ENCODE measurements around the gene TTLL10. TPM values are rescaled to one million over a fixed set of nuclear protein-coding genes. Genes with fewer than 3 reads are reported as not detected.

The TTLL10 gene
- total and polyA plus RNA-seq, 2 experiments from 2014 or later: 0.45 TPM; not detected in 1

DNA sequence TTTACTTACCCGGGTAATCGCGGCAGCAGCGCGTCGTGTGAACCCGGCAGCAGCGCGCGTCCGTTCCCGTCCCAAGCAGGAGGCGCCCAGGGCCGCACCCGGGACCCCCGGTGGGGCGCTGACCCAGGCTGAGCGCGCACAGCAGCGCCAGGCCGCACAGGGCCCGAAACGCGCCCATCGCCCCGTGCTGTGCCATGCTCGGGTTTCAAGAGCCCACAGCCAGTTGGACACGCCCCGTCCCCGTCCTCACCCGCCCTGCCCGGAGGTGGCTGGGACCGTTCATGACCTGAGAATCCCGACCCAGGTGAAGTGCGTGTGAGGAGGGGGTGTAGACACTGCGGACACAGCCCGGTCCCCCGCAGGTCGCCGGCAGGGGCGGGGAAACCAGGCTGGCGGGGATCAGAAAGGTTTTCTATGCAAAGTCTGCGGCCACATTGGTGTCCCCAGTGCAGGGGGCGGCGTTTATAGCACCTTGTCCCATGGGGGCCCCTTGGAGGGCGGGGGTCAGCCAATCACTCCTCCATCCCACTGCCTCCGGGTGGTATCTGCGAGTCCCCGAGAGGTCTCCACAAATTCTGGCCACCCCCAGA lies 32.8 kb downstream of the TTLL10 start, which contains the start of gene TNFRSF18 (continued):
- TF ChIP-seq, protein P1, sequence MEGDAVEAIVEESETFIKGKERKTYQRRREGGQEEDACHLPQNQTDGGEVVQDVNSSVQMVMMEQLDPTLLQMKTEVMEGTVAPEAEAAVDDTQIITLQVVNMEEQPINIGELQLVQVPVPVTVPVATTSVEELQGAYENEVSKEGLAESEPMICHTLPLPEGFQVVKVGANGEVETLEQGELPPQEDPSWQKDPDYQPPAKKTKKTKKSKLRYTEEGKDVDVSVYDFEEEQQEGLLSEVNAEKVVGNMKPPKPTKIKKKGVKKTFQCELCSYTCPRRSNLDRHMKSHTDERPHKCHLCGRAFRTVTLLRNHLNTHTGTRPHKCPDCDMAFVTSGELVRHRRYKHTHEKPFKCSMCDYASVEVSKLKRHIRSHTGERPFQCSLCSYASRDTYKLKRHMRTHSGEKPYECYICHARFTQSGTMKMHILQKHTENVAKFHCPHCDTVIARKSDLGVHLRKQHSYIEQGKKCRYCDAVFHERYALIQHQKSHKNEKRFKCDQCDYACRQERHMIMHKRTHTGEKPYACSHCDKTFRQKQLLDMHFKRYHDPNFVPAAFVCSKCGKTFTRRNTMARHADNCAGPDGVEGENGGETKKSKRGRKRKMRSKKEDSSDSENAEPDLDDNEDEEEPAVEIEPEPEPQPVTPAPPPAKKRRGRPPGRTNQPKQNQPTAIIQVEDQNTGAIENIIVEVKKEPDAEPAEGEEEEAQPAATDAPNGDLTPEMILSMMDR (conservative IDR thresholded peaks at IDR 0.05; ENCODE audit: low read depth in 2 of 2): no peak
- TF ChIP-seq EZH2phosphoT487 (IDR thresholded peaks at IDR 0.05; ENCODE audit: unreplicated experiment) (no peak), CREB1 (CRISPR knock-in tag; IDR thresholded peaks at IDR 0.05; ENCODE audit: low read depth) (no peak), ZNF114 (CRISPR knock-in tag; IDR thresholded peaks at IDR 0.05) (no peak)
- TF ChIP-seq, protein P2, sequence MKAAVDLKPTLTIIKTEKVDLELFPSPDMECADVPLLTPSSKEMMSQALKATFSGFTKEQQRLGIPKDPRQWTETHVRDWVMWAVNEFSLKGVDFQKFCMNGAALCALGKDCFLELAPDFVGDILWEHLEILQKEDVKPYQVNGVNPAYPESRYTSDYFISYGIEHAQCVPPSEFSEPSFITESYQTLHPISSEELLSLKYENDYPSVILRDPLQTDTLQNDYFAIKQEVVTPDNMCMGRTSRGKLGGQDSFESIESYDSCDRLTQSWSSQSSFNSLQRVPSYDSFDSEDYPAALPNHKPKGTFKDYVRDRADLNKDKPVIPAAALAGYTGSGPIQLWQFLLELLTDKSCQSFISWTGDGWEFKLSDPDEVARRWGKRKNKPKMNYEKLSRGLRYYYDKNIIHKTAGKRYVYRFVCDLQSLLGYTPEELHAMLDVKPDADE (IDR thresholded peaks at IDR 0.05): no peak

DNA sequence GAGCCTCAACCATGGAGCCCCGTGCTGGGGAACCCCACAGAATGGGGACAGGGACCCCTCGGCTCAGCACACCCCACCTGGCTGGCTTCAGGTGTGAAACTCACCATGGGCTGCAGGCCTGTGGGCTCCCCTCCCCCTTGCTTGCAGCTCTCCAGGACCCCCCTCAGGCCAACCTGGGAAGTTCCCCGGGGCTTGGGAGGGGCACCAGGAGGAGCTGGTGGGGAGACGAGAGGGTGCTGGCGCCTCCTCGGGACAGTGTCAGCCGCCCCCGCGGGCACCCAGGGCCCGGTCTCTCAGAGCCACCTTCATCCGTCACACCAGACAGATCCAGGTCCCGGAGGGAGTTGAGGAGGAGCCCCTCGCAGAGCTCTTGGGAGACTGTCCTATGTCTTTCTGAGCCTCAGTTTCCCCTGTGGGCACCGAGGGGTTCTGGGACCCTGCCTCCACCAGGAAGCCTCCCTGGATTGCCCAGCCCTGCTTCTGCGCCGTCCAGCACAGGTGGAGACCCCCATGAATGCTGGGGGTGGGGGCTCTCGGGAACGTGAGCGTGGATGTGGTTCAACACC lies 33.4 kb downstream of the TTLL10 start:
- Mint-ChIP-seq H3K9me3 (no peaks in the 10 kb centered on the region; the same call in 2 of the 3 replicates), H3K4me1 (no peaks in the 10 kb centered on the region), H3K27ac (no peak overlapping the region), H3K4me3 (peak overlapping the region; percentile 56), H3K27me3 (ENCODE audit: insufficient read depth, low read depth, poor library complexity) (peaks cover 7% of the 10 kb centered on the region), H3K36me3 (ENCODE audit: low read depth) (no peaks in the 10 kb centered on the region)
- ATAC-seq (peak; percentile 4), DNase-seq (ENCODE audit: low spot score) (peak; percentile 31)
- no peaks in the 10 kb centered on the region for H3K79me2 ChIP-seq (replicated peaks; ENCODE audit: insufficient read depth)
- H3F3A ChIP-seq (replicated peaks; ENCODE audit: low read depth): no peaks in the 10 kb centered on the region
- TF ChIP-seq, protein P3, sequence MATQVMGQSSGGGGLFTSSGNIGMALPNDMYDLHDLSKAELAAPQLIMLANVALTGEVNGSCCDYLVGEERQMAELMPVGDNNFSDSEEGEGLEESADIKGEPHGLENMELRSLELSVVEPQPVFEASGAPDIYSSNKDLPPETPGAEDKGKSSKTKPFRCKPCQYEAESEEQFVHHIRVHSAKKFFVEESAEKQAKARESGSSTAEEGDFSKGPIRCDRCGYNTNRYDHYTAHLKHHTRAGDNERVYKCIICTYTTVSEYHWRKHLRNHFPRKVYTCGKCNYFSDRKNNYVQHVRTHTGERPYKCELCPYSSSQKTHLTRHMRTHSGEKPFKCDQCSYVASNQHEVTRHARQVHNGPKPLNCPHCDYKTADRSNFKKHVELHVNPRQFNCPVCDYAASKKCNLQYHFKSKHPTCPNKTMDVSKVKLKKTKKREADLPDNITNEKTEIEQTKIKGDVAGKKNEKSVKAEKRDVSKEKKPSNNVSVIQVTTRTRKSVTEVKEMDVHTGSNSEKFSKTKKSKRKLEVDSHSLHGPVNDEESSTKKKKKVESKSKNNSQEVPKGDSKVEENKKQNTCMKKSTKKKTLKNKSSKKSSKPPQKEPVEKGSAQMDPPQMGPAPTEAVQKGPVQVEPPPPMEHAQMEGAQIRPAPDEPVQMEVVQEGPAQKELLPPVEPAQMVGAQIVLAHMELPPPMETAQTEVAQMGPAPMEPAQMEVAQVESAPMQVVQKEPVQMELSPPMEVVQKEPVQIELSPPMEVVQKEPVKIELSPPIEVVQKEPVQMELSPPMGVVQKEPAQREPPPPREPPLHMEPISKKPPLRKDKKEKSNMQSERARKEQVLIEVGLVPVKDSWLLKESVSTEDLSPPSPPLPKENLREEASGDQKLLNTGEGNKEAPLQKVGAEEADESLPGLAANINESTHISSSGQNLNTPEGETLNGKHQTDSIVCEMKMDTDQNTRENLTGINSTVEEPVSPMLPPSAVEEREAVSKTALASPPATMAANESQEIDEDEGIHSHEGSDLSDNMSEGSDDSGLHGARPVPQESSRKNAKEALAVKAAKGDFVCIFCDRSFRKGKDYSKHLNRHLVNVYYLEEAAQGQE (IDR thresholded peaks at IDR 0.05; ENCODE audit: unreplicated experiment): no peak
- TF ChIP-seq, protein P1 (conservative IDR thresholded peaks at IDR 0.05; ENCODE audit: low read depth in 2 of 2): peak; percentile 10 to 32; a peak in 2 of 4 replicates
- peaks cover 13% of the 10 kb centered on the region; the same call in 1 of the 2 replicates for H3K27me3 ChIP-seq (ENCODE audit: insufficient read depth)
- no peak overlapping the region for H3K27ac ChIP-seq (ENCODE audit: low read depth)
- H4K20me1 ChIP-seq (replicated peaks; ENCODE audit: insufficient read depth): no peaks in the 10 kb centered on the region
- peak overlapping the region; percentile 52; the same call in 1 of the 2 replicates for H3K4me3 ChIP-seq
- no peak overlapping the region for H2AFZ ChIP-seq
- no peaks in the 10 kb centered on the region for H3K4me1 ChIP-seq (ENCODE audit: insufficient read depth)
- H3K36me3 ChIP-seq (ENCODE audit: insufficient read depth): no peaks in the 10 kb centered on the region
- peak overlapping the region; percentile 76; the same call in 1 of the 2 replicates for H3K4me2 ChIP-seq
- no peaks in the 10 kb centered on the region for H3K9me2 ChIP-seq (ENCODE audit: insufficient read depth)

All from GM23338 (cell line).